Chondrocyte (in vitro differentiated cells): ENCODE results near the gene SPATS2L. TPM values are rescaled to one million over a fixed set of nuclear protein-coding genes. Genes with fewer than 3 reads are reported as not detected.

Experiments
- DNase-seq: peaks from one replicate; pipeline ENCODE4 v3.0.0; 2021; ENCODE audit warnings: mixed read lengths, low spot score
- H3K27ac Mint-ChIP-seq: one replicate; pipeline ENCODE4 v1.8.0; 2021; ENCODE audit warnings: mild to moderate bottlenecking, moderate library complexity, mixed read lengths; ENCODE audit not compliant: unreplicated experiment
- H3K27me3 Mint-ChIP-seq: 2 replicates; pipeline ENCODE4 v1.8.0; 2021; ENCODE audit warnings: low read depth, mixed read lengths
- H3K36me3 Mint-ChIP-seq: 2 replicates; pipeline ENCODE4 v1.8.0; 2021; ENCODE audit warnings: low read depth, mixed read lengths
- H3K4me1 Mint-ChIP-seq: 2 replicates; pipeline ENCODE4 v1.8.0; 2021; ENCODE audit warnings: low read depth, mild to moderate bottlenecking, mixed read lengths
- H3K4me3 Mint-ChIP-seq: one replicate; pipeline ENCODE4 v1.8.0; 2021; ENCODE audit warnings: mild to moderate bottlenecking, moderate library complexity, mixed read lengths; ENCODE audit not compliant: unreplicated experiment
- H3K9me3 Mint-ChIP-seq: 2 replicates; pipeline ENCODE4 v1.8.0; 2021; ENCODE audit warnings: low read depth, mixed read lengths
- CTCF ChIP-seq: fragments of 200-600 bp; sonication (generic); IDR thresholded peaks from 2 replicates; pipeline ENCODE4 v1.5.0; 2021; ENCODE audit warnings: antibody characterized with exemption, mild to moderate bottlenecking, moderate library complexity
- total RNA-seq: library from RNA; stranded (reverse); gene quantifications from 3 replicates; pipeline ENCODE4 v1.2.1, GENCODE V29; 2021

Gene SPATS2L
- total RNA-seq, 1 donor from 2014 or later, result 237 TPM

DNA sequence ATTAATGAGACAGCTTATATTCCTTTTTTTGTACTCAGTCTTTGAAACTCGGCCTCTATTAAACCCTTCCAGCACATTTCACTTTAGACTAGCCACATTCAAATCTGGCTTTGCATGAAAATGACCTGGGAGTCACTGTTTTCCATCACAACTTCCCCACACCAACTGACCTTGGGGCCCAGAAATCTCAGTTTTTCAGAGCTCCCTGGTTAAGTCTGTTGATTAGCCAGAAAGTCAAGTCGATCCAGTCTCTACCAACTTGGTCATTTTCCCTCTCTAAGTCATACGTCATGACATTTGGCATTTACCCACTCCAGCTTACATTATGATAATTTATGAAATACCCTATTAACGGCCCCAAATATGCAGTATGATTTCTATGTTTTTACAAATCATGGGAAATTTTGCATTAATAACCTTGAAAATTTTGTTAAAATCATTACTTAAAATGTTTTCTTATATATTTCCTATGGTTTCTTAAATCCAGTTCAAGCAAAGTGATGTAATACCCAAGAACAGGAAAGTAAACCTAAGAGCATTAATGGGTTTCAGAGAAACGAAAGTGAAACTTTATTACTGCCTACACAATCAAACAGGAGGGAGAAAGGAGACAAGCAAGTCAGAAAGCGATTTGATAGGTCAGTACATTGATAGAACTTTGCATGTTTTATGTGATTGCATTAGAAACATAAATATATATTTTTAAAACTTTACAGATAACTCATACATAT, 77.1 kb downstream of the SPATS2L start:
- H3K4me3 Mint-ChIP-seq, result peak overlapping the region; percentile 46
- no peak for TF ChIP-seq CTCF
- H3K27me3 Mint-ChIP-seq, result no peaks in the 10 kb centered on the region
- H3K4me1 Mint-ChIP-seq, result peaks cover 46% of the 10 kb centered on the region
- peak overlapping the region; percentile 84 for H3K27ac Mint-ChIP-seq
- no peaks in the 10 kb centered on the region for H3K9me3 Mint-ChIP-seq
- DNase-seq, result no peak
- peaks cover 6% of the 10 kb centered on the region for H3K36me3 Mint-ChIP-seq

DNA sequence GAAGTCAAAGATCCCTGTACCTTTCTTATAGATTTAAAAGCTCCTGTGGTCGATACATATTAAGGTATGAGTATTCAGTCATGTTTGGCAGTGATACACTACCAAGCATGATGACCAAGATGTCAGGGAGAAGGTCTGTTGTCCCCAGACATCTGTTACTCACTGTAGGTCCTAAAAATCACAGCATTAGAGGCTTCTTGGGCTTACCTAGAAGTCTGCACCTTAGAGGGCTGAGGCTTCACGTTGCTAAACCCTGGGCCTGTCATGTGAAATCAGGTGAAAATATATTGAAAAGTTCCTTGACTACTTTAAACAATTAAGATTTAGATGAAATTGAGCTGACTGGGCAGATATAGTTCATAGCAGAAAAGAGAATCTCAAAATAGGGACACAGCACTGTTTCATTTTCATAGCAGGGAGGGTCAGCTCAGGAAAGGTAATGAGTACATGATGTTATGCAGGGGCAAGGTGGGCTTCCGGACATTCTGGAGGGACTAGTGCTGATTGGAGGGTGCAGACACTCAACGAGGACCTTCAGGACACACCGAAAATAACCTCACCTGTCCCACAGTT, 78.7 kb downstream of the SPATS2L start:
- no peaks in the 10 kb centered on the region for H3K27me3 Mint-ChIP-seq
- DNase-seq, result no peak
- H3K27ac Mint-ChIP-seq, result peak overlapping the region; percentile 54
- H3K4me1 Mint-ChIP-seq, result peaks cover 30% of the 10 kb centered on the region
- no peak overlapping the region for H3K4me3 Mint-ChIP-seq
- peaks cover 15% of the 10 kb centered on the region for H3K36me3 Mint-ChIP-seq
- no peaks in the 10 kb centered on the region for H3K9me3 Mint-ChIP-seq
- TF ChIP-seq CTCF, result no peak

- no peaks in the 10 kb centered on the region for H3K9me3 Mint-ChIP-seq
- H3K27ac Mint-ChIP-seq, result no peak overlapping the region
- H3K4me3 Mint-ChIP-seq, result no peak overlapping the region
- peaks cover 22% of the 10 kb centered on the region for H3K36me3 Mint-ChIP-seq
- no peak for TF ChIP-seq CTCF
- peaks cover 15% of the 10 kb centered on the region for H3K4me1 Mint-ChIP-seq
- no peaks in the 10 kb centered on the region for H3K27me3 Mint-ChIP-seq
- DNase-seq, result no peak
These were observed 86.7 kb downstream of the SPATS2L start for GRCh38 chr2:200393191-200393590.

- H3K36me3 Mint-ChIP-seq, result peaks cover 21% of the 10 kb centered on the region
- H3K27me3 Mint-ChIP-seq, result no peaks in the 10 kb centered on the region
- DNase-seq, result no peak
- no peaks in the 10 kb centered on the region for H3K9me3 Mint-ChIP-seq
- no peak overlapping the region for H3K4me3 Mint-ChIP-seq
- TF ChIP-seq CTCF, result no peak
- H3K27ac Mint-ChIP-seq, result no peak overlapping the region
- peaks cover 21% of the 10 kb centered on the region for H3K4me1 Mint-ChIP-seq
These were observed 87.6 kb downstream of the SPATS2L start for GRCh38 chr2:200394045-200394444.

DNA sequence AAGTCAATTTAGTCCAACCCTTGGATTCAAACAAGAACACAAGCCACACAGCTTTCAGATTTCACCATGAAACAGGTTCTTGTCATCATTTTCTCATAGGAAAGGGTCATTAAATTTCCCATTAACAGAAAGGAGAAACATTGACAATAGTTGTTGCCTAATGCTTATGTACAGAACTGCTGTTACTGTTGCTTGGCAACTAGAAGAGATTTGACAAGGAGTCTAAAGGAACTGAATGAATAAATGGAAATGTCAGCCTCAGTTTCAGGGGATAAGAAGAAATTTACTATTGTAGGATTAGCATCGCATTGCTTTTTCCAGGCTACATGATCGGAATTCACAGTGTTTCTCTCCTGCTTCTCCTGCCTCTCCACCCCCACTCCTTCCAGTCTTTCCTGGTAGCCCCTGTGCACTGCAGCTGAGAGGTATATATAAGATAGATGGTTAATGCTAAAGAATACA, 90.3 kb downstream of the SPATS2L start:
- no peak for DNase-seq
- Mint-ChIP-seq H3K4me3 (no peak overlapping the region), H3K27ac (peak overlapping the region; percentile 33), H3K36me3 (peaks cover 8% of the 10 kb centered on the region), H3K27me3 (no peaks in the 10 kb centered on the region), H3K4me1 (peaks cover 32% of the 10 kb centered on the region), H3K9me3 (no peaks in the 10 kb centered on the region)
- no peak for TF ChIP-seq CTCF
